HepG2 (cell line): Measurements from ENCODE around the gene TANGO6. TPM values are rescaled to one million over a fixed set of nuclear protein-coding genes. Genes with fewer than 3 reads are reported as not detected.

Experiments used
- ARID3A ChIP-seq: IDR thresholded peaks from 2 replicates; pipeline ENCODE4 v1.6.1; 2012; ENCODE audit warnings: low read depth, low read length, improper control_type of control experiment
- FOXC1 ChIP-seq: sonication (generic); formaldehyde crosslinking; IDR thresholded peaks from 2 replicates; pipeline ENCODE4 v1.8.0; 2022; ENCODE audit warnings: mild to moderate bottlenecking, missing genetic modification reagents, borderline replicate concordance
- HNF4A ChIP-seq: sonication (generic); formaldehyde crosslinking; IDR thresholded peaks from 2 replicates; pipeline ENCODE4 v1.4.0; 2020; ENCODE audit warnings: missing genetic modification reagents
- HNRNPL ChIP-seq: fragments of 200-400 bp; formaldehyde crosslinking; IDR thresholded peaks from 2 replicates; pipeline ENCODE4 v1.6.1; 2017; ENCODE audit warnings: mild to moderate bottlenecking, low read depth, low read length
- HOXA3 ChIP-seq: sonication (generic); formaldehyde crosslinking; IDR thresholded peaks from 2 replicates; pipeline ENCODE4 v1.5.0; 2020; ENCODE audit warnings: missing genetic modification reagents
- KLF16 ChIP-seq, 2 experiments: sonication (generic) in 1 of 2; formaldehyde crosslinking in 1 of 2; IDR thresholded peaks; 2 replicates each; pipeline versions ENCODE4 v1.6.1 to v1.8.0; 2016 to 2023; ENCODE audit warnings: missing genetic modification reagents in 2 of 2, missing compliant biosample characterization in 1 of 2
- MYC ChIP-seq: sonication (generic); formaldehyde crosslinking; IDR thresholded peaks from 2 replicates; pipeline ENCODE4 v1.9.0; 2021; ENCODE audit warnings: missing genetic modification reagents, borderline replicate concordance
- NFE2L1 ChIP-seq: sonication (generic); formaldehyde crosslinking; IDR thresholded peaks from 2 replicates; pipeline ENCODE4 v1.4.0; 2020; ENCODE audit warnings: missing genetic modification reagents, mild to moderate bottlenecking, borderline replicate concordance
- NR2F6 ChIP-seq, 2 experiments: IDR thresholded peaks; 2 replicates each; pipeline ENCODE4 v1.6.1; 2016; ENCODE audit warnings: antibody characterized with exemption in 1 of 2, mild to moderate bottlenecking in 1 of 2
- TP53 ChIP-seq: sonication (generic); formaldehyde crosslinking; conservative IDR thresholded peaks from 2 replicates; pipeline ENCODE4 v1.4.0; 2020; ENCODE audit warnings: missing genetic modification reagents
- ZFAT ChIP-seq: sonication (generic); formaldehyde crosslinking; conservative IDR thresholded peaks from 2 replicates; pipeline ENCODE4 v1.8.1; 2023; ENCODE audit warnings: missing genetic modification reagents, inconsistent platforms
- ZNF468 ChIP-seq: sonication (generic); formaldehyde crosslinking; IDR thresholded peaks from 2 replicates; pipeline ENCODE4 v1.8.0; 2022; ENCODE audit warnings: mild to moderate bottlenecking, moderate library complexity, missing genetic modification reagents
- ZNF687 ChIP-seq: sonication (generic); formaldehyde crosslinking; IDR thresholded peaks from 2 replicates; pipeline ENCODE4 v1.5.1; 2020; ENCODE audit warnings: mild to moderate bottlenecking, missing genetic modification reagents, moderate library complexity
- ZNF7 ChIP-seq: IDR thresholded peaks from 2 replicates; pipeline ENCODE4 v1.6.1; 2016; ENCODE audit warnings: missing biosample characterization, missing genetic modification reagents
- ZNF720 ChIP-seq: sonication (generic); formaldehyde crosslinking; IDR thresholded peaks from 2 replicates; pipeline ENCODE4 v1.4.0; 2020; ENCODE audit warnings: missing genetic modification reagents
- polyA plus RNA-seq, 8 experiments: library from polyadenylated mRNA; depleted of rRNA in 3 of 8; stranded (reverse) in 7 of 8; unstranded in 1 of 8; fragments of >200 nt; fragmentation: Illumina TruSeq in 4 of 8; extraction: Trizol in 4 of 8; gene quantifications; 2 replicates each; pipeline versions ENCODE4 v1.2.1 to v1.2.3, GENCODE V29; 2011 to 2016; ENCODE audit warnings: low read depth in 4 of 8, missing spikeins in 1 of 8, mixed read lengths in 1 of 8; ENCODE audit not compliant: insufficient read depth in 1 of 8
- total RNA-seq, 5 experiments: library from RNA; depleted of rRNA; stranded (reverse); fragments of >200 nt; fragmentation: Illumina TruSeq; extraction: Trizol; gene quantifications; 2 replicates each; pipeline ENCODE4 v1.2.3, GENCODE V29; 2016; ENCODE audit warnings: low read depth in 1 of 5
- TF ChIP-seq, protein P1 (sequence below): sonication (generic); formaldehyde crosslinking; IDR thresholded peaks from 2 replicates; pipeline ENCODE4 v1.5.0; 2020; ENCODE audit warnings: mild to moderate bottlenecking, missing genetic modification reagents, borderline replicate concordance
- TF ChIP-seq, protein P2 (sequence below): sonication (generic); formaldehyde crosslinking; IDR thresholded peaks from 2 replicates; pipeline ENCODE4 v1.4.0; 2020; ENCODE audit warnings: missing genetic modification reagents, borderline replicate concordance

Gene TANGO6
- total and polyA plus RNA-seq, 2 of the 13 experiments (the other 11 are each of a cell fraction or from before 2014, with no cell fraction given): 7.2 to 13.3 TPM

GRCh38 chr16:69132424-69133252 lies 289.3 kb downstream of the TANGO6 start, which contains the start of the genes CHTF8 and UTP4 (continued):
- TF ChIP-seq ZNF687 (CRISPR knock-in tag): peak; percentile 95
- TF ChIP-seq, protein P1, sequence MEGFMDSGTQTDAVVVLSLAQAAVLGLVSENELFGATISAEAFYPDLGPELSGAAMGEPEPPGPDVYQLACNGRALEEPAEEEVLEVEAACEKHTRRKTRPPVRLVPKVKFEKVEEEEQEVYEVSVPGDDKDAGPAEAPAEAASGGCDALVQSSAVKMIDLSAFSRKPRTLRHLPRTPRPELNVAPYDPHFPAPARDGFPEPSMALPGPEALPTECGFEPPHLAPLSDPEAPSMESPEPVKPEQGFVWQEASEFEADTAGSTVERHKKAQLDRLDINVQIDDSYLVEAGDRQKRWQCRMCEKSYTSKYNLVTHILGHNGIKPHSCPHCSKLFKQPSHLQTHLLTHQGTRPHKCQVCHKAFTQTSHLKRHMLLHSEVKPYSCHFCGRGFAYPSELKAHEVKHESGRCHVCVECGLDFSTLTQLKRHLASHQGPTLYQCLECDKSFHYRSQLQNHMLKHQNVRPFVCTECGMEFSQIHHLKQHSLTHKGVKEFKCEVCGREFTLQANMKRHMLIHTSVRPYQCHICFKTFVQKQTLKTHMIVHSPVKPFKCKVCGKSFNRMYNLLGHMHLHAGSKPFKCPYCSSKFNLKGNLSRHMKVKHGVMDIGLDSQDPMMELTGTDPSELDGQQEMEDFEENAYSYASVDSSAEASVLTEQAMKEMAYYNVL: peak; percentile 32; the same call in 1 of the 2 replicates
- no peak for TF ChIP-seq NFE2L1 (CRISPR knock-in tag)
- peak; percentile 61; the same call in 1 of the 2 replicates for TF ChIP-seq FOXC1 (CRISPR knock-in tag)
- TF ChIP-seq ZNF468 (CRISPR knock-in tag): peak; percentile 75; the same call in 1 of the 2 replicates
- peak; percentile 100 for TF ChIP-seq MYC
- TF ChIP-seq ZNF720 (CRISPR knock-in tag): no peak
- 0 out of 2 replicates have a peak, but pooled peaks have one; percentile 12 for TF ChIP-seq ARID3A
- TF ChIP-seq HNRNPL: no peak
- 0 out of 2 replicates have a peak, but pooled peaks have one; percentile 14 for TF ChIP-seq HNF4A (CRISPR knock-in tag)
- TF ChIP-seq, protein P2, sequence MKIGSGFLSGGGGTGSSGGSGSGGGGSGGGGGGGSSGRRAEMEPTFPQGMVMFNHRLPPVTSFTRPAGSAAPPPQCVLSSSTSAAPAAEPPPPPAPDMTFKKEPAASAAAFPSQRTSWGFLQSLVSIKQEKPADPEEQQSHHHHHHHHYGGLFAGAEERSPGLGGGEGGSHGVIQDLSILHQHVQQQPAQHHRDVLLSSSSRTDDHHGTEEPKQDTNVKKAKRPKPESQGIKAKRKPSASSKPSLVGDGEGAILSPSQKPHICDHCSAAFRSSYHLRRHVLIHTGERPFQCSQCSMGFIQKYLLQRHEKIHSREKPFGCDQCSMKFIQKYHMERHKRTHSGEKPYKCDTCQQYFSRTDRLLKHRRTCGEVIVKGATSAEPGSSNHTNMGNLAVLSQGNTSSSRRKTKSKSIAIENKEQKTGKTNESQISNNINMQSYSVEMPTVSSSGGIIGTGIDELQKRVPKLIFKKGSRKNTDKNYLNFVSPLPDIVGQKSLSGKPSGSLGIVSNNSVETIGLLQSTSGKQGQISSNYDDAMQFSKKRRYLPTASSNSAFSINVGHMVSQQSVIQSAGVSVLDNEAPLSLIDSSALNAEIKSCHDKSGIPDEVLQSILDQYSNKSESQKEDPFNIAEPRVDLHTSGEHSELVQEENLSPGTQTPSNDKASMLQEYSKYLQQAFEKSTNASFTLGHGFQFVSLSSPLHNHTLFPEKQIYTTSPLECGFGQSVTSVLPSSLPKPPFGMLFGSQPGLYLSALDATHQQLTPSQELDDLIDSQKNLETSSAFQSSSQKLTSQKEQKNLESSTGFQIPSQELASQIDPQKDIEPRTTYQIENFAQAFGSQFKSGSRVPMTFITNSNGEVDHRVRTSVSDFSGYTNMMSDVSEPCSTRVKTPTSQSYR (CRISPR knock-in tag): no peak; the same call in 1 of the 2 replicates
- TF ChIP-seq KLF16 (CRISPR knock-in tag; IDR thresholded peaks at IDR 0.05): no peak; a peak in 1 of 4 replicates
- TF ChIP-seq NR2F6 (IDR thresholded peaks at IDR 0.05): no peak
- peak; percentile 6; the same call in 1 of the 2 replicates for TF ChIP-seq NR2F6 (CRISPR knock-in tag; IDR thresholded peaks at IDR 0.05)
- TF ChIP-seq HOXA3 (CRISPR knock-in tag): peak; percentile 95; the same call in 1 of the 2 replicates
- TF ChIP-seq ZNF7 (CRISPR knock-in tag): no peak
- no peak for TF ChIP-seq TP53 (CRISPR knock-in tag)
- TF ChIP-seq ZFAT (CRISPR knock-in tag): no peak
